HCT116 (cell line): Measurements from ENCODE around the gene DTX1. TPM values are rescaled to one million over a fixed set of nuclear protein-coding genes. Genes with fewer than 3 reads are reported as not detected.

Source experiments
- ATAC-seq: fragments of 200-7000 bp; cut with Tn5 transposase; 2 replicates; pipeline ENCODE4 v1.9.1; 2020; ENCODE audit warnings: mild to moderate bottlenecking, moderate library complexity
- BruUV-seq: library from RNA; stranded (reverse); fragments of 400-500 nt; replicated peaks from 2 replicates; lab custom pipeline; 2021; lab: Mats Ljungman, UMichigan
- CTCF ChIA-PET: fragments of 300-600 bp; sonication (Branson Sonifier 250); formaldehyde crosslinking; loops from one replicate; lab custom pipeline; 2021; ENCODE audit warnings: antibody characterized with exemption; lab: Charles Lee
- POLR2A ChIA-PET: fragments of 300-600, 350-600 bp; sonication (Branson Sonifier 250); formaldehyde crosslinking; loops from one replicate; lab custom pipeline; 2021; ENCODE audit warnings: antibody characterized with exemption; lab: Charles Lee
- RAD21 ChIA-PET, 2 experiments: fragments of 300-600 bp; sonication (Branson Sonifier 250); formaldehyde crosslinking; loops; one replicate each; lab custom pipeline; 2023; ENCODE audit warnings: low total read pairs in 2 of 2; ENCODE audit not compliant: uncharacterized antibody in 2 of 2, unreplicated experiment in 2 of 2, low non-redundant PET in 1 of 2; lab: Charles Lee
- DNase-seq: peaks from one replicate; pipeline ENCODE4 v3.0.0-alpha.2; 2010; ENCODE audit warnings: low read depth, low spot score
- H2AFZ ChIP-seq: fragments of 200-600 bp; shearing (Covaris generic), sonication (generic); 2 replicates; pipeline ENCODE4 v1.6.1; 2017; ENCODE audit warnings: low read depth, mixed run types, mixed read lengths, antibody characterized with exemption, low read length; ENCODE audit not compliant: poor library complexity, severe bottlenecking
- H3K27ac ChIP-seq: 2 replicates; pipeline ENCODE4 v1.5.1; 2012; ENCODE audit warnings: low read depth, low read length
- H3K27me3 ChIP-seq: fragments of 200-600 bp; sonication (generic); 2 replicates; pipeline ENCODE4 v1.6.1; 2016; ENCODE audit warnings: mixed run types, low read length, mixed read lengths; ENCODE audit not compliant: insufficient read depth
- H3K36me3 ChIP-seq, 2 experiments: fragments of 200-500 bp in 1 of 2; fragments of 200-600 bp in 1 of 2; sonication (Bioruptor generic) in 1 of 2; sonication (generic) in 1 of 2; 2 replicates each; pipeline versions ENCODE4 v1.5.1 to v1.6.1; 2014 to 2016; ENCODE audit warnings: low read length in 2 of 2, inconsistent platforms in 1 of 2, mixed read lengths in 1 of 2, mixed run types in 1 of 2; ENCODE audit not compliant: insufficient read depth in 2 of 2, control insufficient read depth in 1 of 2
- H3K4me1 ChIP-seq, 2 experiments: fragments of 200-600 bp in 1 of 2; sonication (generic) in 1 of 2; 2 replicates each; pipeline versions ENCODE4 v1.5.1 to v1.6.1; 2012 to 2017; ENCODE audit warnings: low read length in 2 of 2, inconsistent platforms in 1 of 2, mild to moderate bottlenecking in 1 of 2, mixed read lengths in 1 of 2, mixed run types in 1 of 2, moderate library complexity in 1 of 2; ENCODE audit not compliant: insufficient read depth in 2 of 2, control insufficient read depth in 1 of 2
- H3K4me2 ChIP-seq: fragments of 200-600 bp; sonication (generic); 2 replicates; pipeline ENCODE4 v1.6.1; 2017; ENCODE audit warnings: mixed run types, low read length, mixed read lengths
- H3K4me3 ChIP-seq, 2 experiments: fragments of 200-600 bp in 1 of 2; sonication (generic) in 1 of 2; replicated peaks in 1 of 2; 2 replicates each; pipeline ENCODE4 v1.5.1; 2011 to 2016; ENCODE audit warnings: low read length in 2 of 2, control low read depth in 1 of 2, low read depth in 1 of 2, mild to moderate bottlenecking in 1 of 2, mixed read lengths in 1 of 2, mixed run types in 1 of 2
- H3K79me2 ChIP-seq: fragments of 200-600 bp; sonication (generic); 2 replicates; pipeline ENCODE4 v1.6.1; 2017; ENCODE audit warnings: mild to moderate bottlenecking, mixed run types, low read length, moderate library complexity, mixed read lengths; ENCODE audit not compliant: insufficient read depth
- H3K9ac ChIP-seq: fragments of 200-600 bp; sonication (generic); 2 replicates; pipeline ENCODE4 v1.6.1; 2016; ENCODE audit warnings: low read length, mixed read lengths
- H3K9me2 ChIP-seq: fragments of 200-600 bp; sonication (generic), shearing (Covaris generic); 2 replicates; pipeline ENCODE4 v1.6.1; 2017; ENCODE audit warnings: mixed run types, mild to moderate bottlenecking, moderate library complexity; ENCODE audit not compliant: insufficient read depth
- H3K9me3 ChIP-seq, 2 experiments: fragments of 200-500 bp in 1 of 2; fragments of 200-600 bp in 1 of 2; sonication (Bioruptor generic) in 1 of 2; sonication (generic) in 1 of 2; 2 replicates each; pipeline ENCODE4 v1.6.1; 2014 to 2017; ENCODE audit warnings: low read length in 2 of 2, mixed read lengths in 2 of 2, inconsistent platforms in 1 of 2, low read depth in 1 of 2, mild to moderate bottlenecking in 1 of 2, mixed run types in 1 of 2, moderate library complexity in 1 of 2; ENCODE audit not compliant: control insufficient read depth in 1 of 2, insufficient read depth in 1 of 2
- H4K20me1 ChIP-seq: fragments of 200-600 bp; sonication (generic), shearing (Covaris generic); 2 replicates; pipeline ENCODE4 v1.6.1; 2017; ENCODE audit warnings: mixed run types, mild to moderate bottlenecking, moderate library complexity; ENCODE audit not compliant: insufficient read depth
- CBX3 ChIP-seq: IDR thresholded peaks from 2 replicates; pipeline ENCODE4 v1.6.1; 2012; ENCODE audit warnings: low read depth
- POLR2A ChIP-seq: IDR thresholded peaks from 2 replicates; pipeline ENCODE4 v1.7.0; 2011; ENCODE audit warnings: borderline replicate concordance; ENCODE audit not compliant: insufficient read depth, insufficient read length; ENCODE audit errors: extremely low read depth
- POLR2AphosphoS5 ChIP-seq: IDR thresholded peaks from 2 replicates; pipeline ENCODE4 v1.6.1; 2011; ENCODE audit warnings: mild to moderate bottlenecking, low read depth, low read length, moderate library complexity
- REST ChIP-seq: IDR thresholded peaks from 2 replicates; pipeline ENCODE4 v1.6.1; 2012; ENCODE audit warnings: low read depth
- SP1 ChIP-seq: IDR thresholded peaks from 2 replicates; pipeline ENCODE4 v1.6.1; 2012; ENCODE audit warnings: low read depth
- intact Hi-C: fragments of 100-400 bp; cut with micrococcal nuclease; formaldehyde crosslinking; loops from 2 replicates; pipeline ENCODE4 v1.10.0; 2022
- total RNA-seq: library from RNA; stranded (reverse); gene quantifications from one replicate; pipeline ENCODE4 v1.2.1, GENCODE V29; 2021; ENCODE audit not compliant: unreplicated experiment
- TF ChIP-seq, protein P1 (sequence below): IDR thresholded peaks from 2 replicates; pipeline ENCODE4 v1.6.1; 2012

DTX1 gene
- total RNA-seq, 1 experiment from 2014 or later = not detected

DNA sequence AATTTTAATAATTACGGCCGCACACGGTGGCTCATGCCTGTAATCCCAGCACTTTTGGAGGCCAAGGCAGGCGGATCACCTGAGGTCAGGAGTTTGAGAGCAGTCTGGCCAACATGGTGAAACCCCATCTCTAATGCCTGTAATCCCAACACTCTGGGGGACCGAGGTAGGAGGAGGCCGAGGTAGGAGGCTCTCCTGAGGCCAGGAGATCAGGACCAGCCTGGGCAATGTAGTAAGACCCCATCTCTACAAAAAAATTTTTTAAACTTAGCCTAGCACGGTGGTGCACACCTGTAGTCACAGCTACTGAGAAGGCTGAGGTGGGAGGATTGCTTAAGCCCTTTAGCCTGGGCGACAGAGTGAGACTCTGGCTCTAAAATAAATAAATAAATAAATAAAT, 87.4 kb downstream of the DTX1 start:
- no peaks in the 10 kb centered on the region for H3K36me3 ChIP-seq
- TF ChIP-seq POLR2A (no peak), SP1 (no peak), POLR2AphosphoS5 (no peak), REST (no peak), CBX3 (no peak)
- no peak overlapping the region for H3K9ac ChIP-seq
- peaks cover under 1 to 15% of the 10 kb centered on the region in 2 experiments; a peak in 3 of 4 replicates for H3K4me1 ChIP-seq
- no TSS peak for BruUV-seq
- no peak for ATAC-seq
- H3K79me2 ChIP-seq = no peaks in the 10 kb centered on the region
- no peak for DNase-seq
- H3K27me3 ChIP-seq = no peaks in the 10 kb centered on the region
- H3K4me2 ChIP-seq = no peak overlapping the region
- H3K9me2 ChIP-seq = no peaks in the 10 kb centered on the region
- no peak overlapping the region for H3K27ac ChIP-seq
- H2AFZ ChIP-seq = no peak overlapping the region
- intact Hi-C loops = no loop called here
- H3K9me3 ChIP-seq = no peaks in the 10 kb centered on the region
- H4K20me1 ChIP-seq = no peaks in the 10 kb centered on the region
- no peak overlapping the region for H3K4me3 ChIP-seq
- ChIA-PET POLR2A (no interaction called here), RAD21 (no interaction called here), CTCF (no interaction called here)

GRCh38 chr12:113144806-113145205, 88.3 kb downstream of the DTX1 start:
- no peaks in the 10 kb centered on the region for H3K27me3 ChIP-seq
- no peak for DNase-seq
- H3K27ac ChIP-seq = no peak overlapping the region
- H3K9ac ChIP-seq = no peak overlapping the region
- H2AFZ ChIP-seq = no peak overlapping the region
- RAD21 ChIA-PET = no interaction called here
- peaks cover 8 to 23% of the 10 kb centered on the region in 2 experiments; a peak in 3 of 4 replicates for H3K4me1 ChIP-seq
- TF ChIP-seq, protein P1, sequence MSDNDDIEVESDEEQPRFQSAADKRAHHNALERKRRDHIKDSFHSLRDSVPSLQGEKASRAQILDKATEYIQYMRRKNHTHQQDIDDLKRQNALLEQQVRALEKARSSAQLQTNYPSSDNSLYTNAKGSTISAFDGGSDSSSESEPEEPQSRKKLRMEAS = no peak
- CTCF ChIA-PET = interaction anchor here (1.3 kb wide), 1 partner anchor 10 kb away, joined by 8 read pairs; the partner anchor contains the start of gene RASAL1
- no peaks in the 10 kb centered on the region for H3K36me3 ChIP-seq
- intact Hi-C loops = no loop called here
- no peaks in the 10 kb centered on the region for H3K9me3 ChIP-seq
- no peak for ATAC-seq
- H3K79me2 ChIP-seq = no peaks in the 10 kb centered on the region
- no peak overlapping the region for H3K4me3 ChIP-seq
- no peak overlapping the region for H3K4me2 ChIP-seq
- no TSS peak for BruUV-seq
- no peaks in the 10 kb centered on the region for H4K20me1 ChIP-seq
- POLR2A ChIA-PET = no interaction called here
- no peaks in the 10 kb centered on the region for H3K9me2 ChIP-seq
